Left ventricle myocardium inferior (tissue), 1 donor: ENCODE results near the gene SSH2. TPM values are rescaled to one million over a fixed set of nuclear protein-coding genes. Genes with fewer than 3 reads are reported as not detected.
"Not testable (repeated sequence)": the region's sequence is repeated elsewhere in the genome, so short reads cannot be mapped to it uniquely, and the experiment has no call there.

Experiments
- DNase-seq: peaks from one replicate; pipeline ENCODE4 v3.0.0-alpha.2; 2020
- H3K27ac ChIP-seq: fragments of 200-600 bp; replicated peaks from 2 replicates; pipeline ENCODE4 v1.8.0; 2021
- H3K27me3 ChIP-seq: fragments of 200-600 bp; 2 replicates; pipeline ENCODE4 v1.8.0; 2021; ENCODE audit warnings: low read depth
- H3K36me3 ChIP-seq: fragments of 200-600 bp; 2 replicates; pipeline ENCODE4 v1.8.0; 2021
- H3K4me1 ChIP-seq: fragments of 200-600 bp; 2 replicates; pipeline ENCODE4 v1.8.0; 2021
- H3K4me3 ChIP-seq: fragments of 200-600 bp; 2 replicates; pipeline ENCODE4 v1.8.0; 2021; ENCODE audit warnings: mild to moderate bottlenecking, moderate library complexity
- H3K9me3 ChIP-seq: fragments of 200-600 bp; replicated peaks from 2 replicates; pipeline ENCODE4 v1.8.0; 2021
- intact Hi-C: fragments of 100-400 bp; cut with micrococcal nuclease; formaldehyde crosslinking; loops from one replicate; pipeline ENCODE4 v1.11.0; 2022
- total RNA-seq: library from RNA; stranded (reverse); fragmentation: NEBNext Ultra II Directional; extraction: Animal tissue kit (Norgen Biotek cat#: 25700); gene quantifications from one replicate; pipeline ENCODE4 v1.2.1, GENCODE V29; 2021
- TF ChIP-seq, protein P1 (sequence below): fragments of 200-600 bp; IDR thresholded peaks from 2 replicates; pipeline ENCODE4 v1.8.0; 2021; ENCODE audit warnings: antibody characterized with exemption, mild to moderate bottlenecking, borderline replicate concordance
- donor health status: DM: no; HTN: yes; CAD: no; lungs with severe emphysema.

Gene SSH2
- total RNA-seq, 1 donor from 2014 or later, result 28.6 TPM

DNA sequence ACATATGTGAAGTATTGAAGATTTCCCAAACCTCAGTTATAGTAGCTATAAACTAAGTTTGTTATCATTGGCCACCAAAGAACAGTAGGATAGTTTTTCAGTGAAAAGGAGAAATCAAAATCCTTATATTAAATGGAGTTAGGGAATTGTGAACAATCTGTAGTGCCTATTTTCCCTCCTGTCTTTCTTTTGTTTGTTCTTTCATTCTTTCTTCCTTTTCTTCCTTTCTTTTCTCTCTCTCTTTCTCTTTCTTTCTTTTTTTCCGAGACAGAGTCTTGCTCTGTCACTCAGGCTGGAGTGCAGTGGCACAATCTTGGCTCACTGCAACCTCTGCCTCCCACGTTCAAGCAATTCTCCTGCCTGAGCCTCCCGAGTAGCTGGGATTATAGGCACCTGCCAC, 48.8 kb downstream of the SSH2 start:
- TF ChIP-seq, protein P1, sequence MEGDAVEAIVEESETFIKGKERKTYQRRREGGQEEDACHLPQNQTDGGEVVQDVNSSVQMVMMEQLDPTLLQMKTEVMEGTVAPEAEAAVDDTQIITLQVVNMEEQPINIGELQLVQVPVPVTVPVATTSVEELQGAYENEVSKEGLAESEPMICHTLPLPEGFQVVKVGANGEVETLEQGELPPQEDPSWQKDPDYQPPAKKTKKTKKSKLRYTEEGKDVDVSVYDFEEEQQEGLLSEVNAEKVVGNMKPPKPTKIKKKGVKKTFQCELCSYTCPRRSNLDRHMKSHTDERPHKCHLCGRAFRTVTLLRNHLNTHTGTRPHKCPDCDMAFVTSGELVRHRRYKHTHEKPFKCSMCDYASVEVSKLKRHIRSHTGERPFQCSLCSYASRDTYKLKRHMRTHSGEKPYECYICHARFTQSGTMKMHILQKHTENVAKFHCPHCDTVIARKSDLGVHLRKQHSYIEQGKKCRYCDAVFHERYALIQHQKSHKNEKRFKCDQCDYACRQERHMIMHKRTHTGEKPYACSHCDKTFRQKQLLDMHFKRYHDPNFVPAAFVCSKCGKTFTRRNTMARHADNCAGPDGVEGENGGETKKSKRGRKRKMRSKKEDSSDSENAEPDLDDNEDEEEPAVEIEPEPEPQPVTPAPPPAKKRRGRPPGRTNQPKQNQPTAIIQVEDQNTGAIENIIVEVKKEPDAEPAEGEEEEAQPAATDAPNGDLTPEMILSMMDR, result no peak
- Histone ChIP-seq H3K27ac (no peak overlapping the region), H3K36me3 (peaks cover under 1% of the 10 kb centered on the region), H3K4me3 (no peak overlapping the region), H3K9me3 (peaks cover under 1% of the 10 kb centered on the region), H3K27me3 (no peaks in the 10 kb centered on the region), H3K4me1 (peaks cover 27% of the 10 kb centered on the region)
- intact Hi-C loops, result no loop called here
- DNase-seq, result no peak

DNA sequence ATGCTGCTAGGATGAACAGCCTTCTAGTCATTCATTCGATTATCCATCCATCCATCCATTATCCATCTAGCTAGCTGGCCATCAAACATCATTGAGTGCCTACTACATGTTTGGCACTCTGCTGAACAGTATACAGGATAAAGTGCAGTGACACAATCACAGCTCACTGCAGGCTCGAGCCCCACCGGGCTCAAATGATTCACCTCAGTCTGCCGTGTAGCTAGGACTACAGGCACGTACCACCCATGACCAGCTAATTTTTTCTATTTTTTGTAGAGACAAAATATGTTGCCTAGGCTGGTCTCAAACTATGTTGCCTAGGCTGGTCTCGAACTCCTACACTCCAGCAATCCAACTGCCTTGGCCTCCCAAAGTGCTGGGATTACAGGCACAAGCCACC, 50.0 kb downstream of the SSH2 start:
- H3K4me3 ChIP-seq, result no peak overlapping the region
- no peaks in the 10 kb centered on the region for H3K27me3 ChIP-seq
- DNase-seq, result no peak
- TF ChIP-seq, protein P1, result no peak
- peaks cover 5% of the 10 kb centered on the region for H3K36me3 ChIP-seq
- peaks cover 4% of the 10 kb centered on the region for H3K9me3 ChIP-seq
- intact Hi-C loops, result no loop called here
- H3K27ac ChIP-seq, result no peak overlapping the region
- H3K4me1 ChIP-seq, result peaks cover 22% of the 10 kb centered on the region

GRCh38 chr17:29874931-29875596, 55.0 kb downstream of the SSH2 start:
- no peaks in the 10 kb centered on the region for H3K27me3 ChIP-seq
- H3K4me1 ChIP-seq, result peaks cover 14% of the 10 kb centered on the region
- peaks cover 5% of the 10 kb centered on the region for H3K36me3 ChIP-seq
- intact Hi-C loops, result no loop called here
- no peak overlapping the region for H3K27ac ChIP-seq
- DNase-seq, result no peak
- TF ChIP-seq, protein P1, result no peak
- H3K9me3 ChIP-seq, result peaks cover 4% of the 10 kb centered on the region
- no peak overlapping the region for H3K4me3 ChIP-seq

DNA sequence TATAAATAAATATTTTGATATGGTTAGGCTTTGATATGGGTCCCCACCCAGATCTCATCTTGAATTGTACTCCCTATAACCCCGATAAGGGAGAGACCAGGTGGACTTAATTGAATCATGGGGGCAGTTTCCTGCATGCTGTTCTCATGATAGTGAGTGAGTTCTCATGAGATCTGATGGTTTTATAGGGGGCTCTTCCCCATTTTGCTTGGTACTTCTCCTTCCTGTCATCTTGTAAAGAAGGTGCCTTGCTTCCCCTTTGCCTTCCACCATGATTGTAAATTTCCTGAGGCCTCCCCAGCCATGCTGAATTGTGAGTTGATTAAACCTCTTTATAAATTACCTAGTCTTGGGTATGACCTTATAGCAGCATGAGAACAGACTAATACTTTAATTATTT, 55.7 kb downstream of the SSH2 start:
- H3K36me3 ChIP-seq, H3K27me3 ChIP-seq, H3K9me3 ChIP-seq, H3K27ac ChIP-seq, H3K4me3 ChIP-seq, DNase-seq, intact Hi-C loops: not testable (repeated sequence)
- peaks cover 14% of the 10 kb centered on the region for H3K4me1 ChIP-seq

DNA sequence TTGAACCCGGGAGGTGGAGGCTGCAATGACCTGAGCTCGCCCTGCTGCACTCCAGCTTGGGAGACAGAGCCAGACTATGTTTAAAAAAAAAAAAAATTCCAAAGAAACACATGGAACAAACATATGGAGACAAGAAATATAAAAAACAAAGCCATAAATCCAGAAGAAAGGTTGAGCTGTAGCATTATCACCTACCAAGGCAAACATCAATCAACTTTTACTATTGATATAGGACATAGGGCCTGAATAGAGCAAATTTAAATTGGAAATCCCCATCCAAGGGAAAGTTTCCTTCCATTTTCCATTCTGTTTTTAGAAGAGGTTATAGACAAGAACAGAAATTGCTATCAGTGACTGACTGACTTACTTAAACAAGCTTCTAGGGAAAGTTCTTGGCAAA, 56.6 kb downstream of the SSH2 start:
- Histone ChIP-seq H3K27ac (no peak overlapping the region), H3K4me1 (peaks cover 14% of the 10 kb centered on the region), H3K4me3 (no peak overlapping the region), H3K27me3 (no peaks in the 10 kb centered on the region), H3K9me3 (peaks cover 4% of the 10 kb centered on the region), H3K36me3 (peaks cover 5% of the 10 kb centered on the region)
- no peak for DNase-seq
- TF ChIP-seq, protein P1, result no peak
- intact Hi-C loops, result no loop called here

DNA sequence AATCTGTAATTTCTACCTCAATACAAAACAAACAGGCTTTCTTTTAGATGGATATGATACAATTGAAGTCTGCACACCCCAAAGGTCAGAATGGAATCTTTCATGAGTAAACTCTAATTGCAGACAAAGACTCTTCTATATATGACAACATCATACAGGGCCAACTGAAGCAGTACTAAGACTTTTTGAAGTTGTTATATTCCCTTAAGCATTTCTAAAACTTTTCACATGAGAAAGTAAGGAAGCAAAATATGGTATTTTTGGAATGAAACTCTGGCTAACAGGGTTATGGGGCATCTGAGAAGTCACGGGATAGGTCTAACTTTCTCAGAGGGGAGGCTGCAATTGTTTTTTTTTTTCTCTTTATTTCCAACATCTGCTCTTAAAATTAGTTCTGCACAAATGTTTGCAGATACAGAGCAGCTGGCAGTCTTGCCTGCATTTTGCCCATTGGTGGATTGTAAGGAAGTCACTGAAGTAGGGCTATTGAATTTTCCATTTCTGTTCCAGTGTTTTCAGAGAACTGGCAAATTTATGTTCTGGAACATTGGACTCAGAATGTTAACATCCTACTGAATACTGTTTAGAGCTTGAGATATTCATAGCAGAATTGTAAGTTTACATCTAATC, 59.1 kb downstream of the SSH2 start:
- Histone ChIP-seq H3K27me3 (no peaks in the 10 kb centered on the region), H3K4me3 (no peak overlapping the region), H3K4me1 (peaks cover 33% of the 10 kb centered on the region), H3K27ac (peak overlapping the region; percentile 21), H3K9me3 (peaks cover under 1% of the 10 kb centered on the region), H3K36me3 (peaks cover 2% of the 10 kb centered on the region)
- TF ChIP-seq, protein P1, result no peak
- DNase-seq, result no peak
- intact Hi-C loops, result no loop called here
